Thyroid gland (tissue), 4 donors: Measurements from ENCODE around the gene NCBP2L.

Experiments
- CTCF ChIP-seq, 6 experiments: fragments of 200-600 bp in 3 of 6; fragments of 450-650 bp in 3 of 6; sonication (generic) in 3 of 6; IDR thresholded peaks; one replicate each; pipeline ENCODE4 v1.5.1; 2016 to 2019; ENCODE audit warnings: antibody characterized with exemption in 6 of 6, mild to moderate bottlenecking in 2 of 6, inconsistent platforms in 1 of 6, moderate library complexity in 1 of 6
- POLR2A ChIP-seq, 2 donors: fragments of 450-650 bp; IDR thresholded peaks; one replicate each; pipeline ENCODE4 v1.6.1; 2017; ENCODE audit warnings: antibody characterized with exemption in 2 of 2, mild to moderate bottlenecking in 2 of 2, moderate library complexity in 1 of 2

- TF ChIP-seq CTCF (IDR thresholded peaks at IDR 0.05), result no peak
- no peak for TF ChIP-seq POLR2A (IDR thresholded peaks at IDR 0.05)
Measured at GRCh38 chrX:107750263-107750662, 27.3 kb upstream of the NCBP2L start.
